ENCODE data around the gene ATP8A2.
"Not testable (repeated sequence)": the region's sequence is repeated elsewhere in the genome, so short reads cannot be mapped to it uniquely, and the experiment has no call there.

ATP8A2 gene

GRCh38 chr13:25507841-25508240, 136.1 kb downstream of the ATP8A2 start:
- DNase-seq (ENCODE audit: low read depth) = no peak
- no peak overlapping the region for H3K4me3 ChIP-seq (ENCODE audit: low read length)
- no peak for TF ChIP-seq CTCF (IDR thresholded peaks at IDR 0.05; ENCODE audit: insufficient read depth, low read depth, low read length, missing control alignments)

GRCh38 chr13:25513060-25513459, 141.3 kb downstream of the ATP8A2 start:
- not testable (repeated sequence) for H3K4me3 ChIP-seq (ENCODE audit: low read length); DNase-seq (ENCODE audit: low read depth)

- DNase-seq (ENCODE audit: low read depth) = no peak
- TF ChIP-seq CTCF (IDR thresholded peaks at IDR 0.05; ENCODE audit: insufficient read depth, low read depth, low read length, missing control alignments) = no peak
Observed at GRCh38 chr13:25518441-25518840, 146.7 kb downstream of the ATP8A2 start.

GRCh38 chr13:25525884-25526283, 154.1 kb downstream of the ATP8A2 start:
- no peak for TF ChIP-seq CTCF (IDR thresholded peaks at IDR 0.05; ENCODE audit: insufficient read depth, low read depth, low read length, missing control alignments)
- DNase-seq (ENCODE audit: low read depth) = no peak
- no peak overlapping the region for H3K4me3 ChIP-seq (ENCODE audit: low read length)

More at GRCh38 chr13:25518441-25518840, 146.7 kb downstream of the ATP8A2 start:
- no peak overlapping the region for H3K4me3 ChIP-seq (ENCODE audit: low read length)

GRCh38 chr13:25528266-25528665, 156.5 kb downstream of the ATP8A2 start:
- TF ChIP-seq CTCF (IDR thresholded peaks at IDR 0.05; ENCODE audit: insufficient read depth, low read depth, low read length, missing control alignments) = no peak
- H3K4me3 ChIP-seq (ENCODE audit: low read length) = no peak overlapping the region
- no peak for DNase-seq (ENCODE audit: low read depth)

- DNase-seq (ENCODE audit: low read depth) = peak; percentile 29
- no peak overlapping the region for H3K4me3 ChIP-seq (ENCODE audit: low read length)
- TF ChIP-seq CTCF (IDR thresholded peaks at IDR 0.05; ENCODE audit: insufficient read depth, low read depth, low read length, missing control alignments) = no peak
Observed at GRCh38 chr13:25529425-25529824, 157.7 kb downstream of the ATP8A2 start.

GRCh38 chr13:25538276-25538675, 166.5 kb downstream of the ATP8A2 start:
- no peak overlapping the region for H3K4me3 ChIP-seq (ENCODE audit: low read length)
- no peak for TF ChIP-seq CTCF (IDR thresholded peaks at IDR 0.05; ENCODE audit: insufficient read depth, low read depth, low read length, missing control alignments)
- DNase-seq (ENCODE audit: low read depth) = no peak
